ENCODE data around the gene TRIM28.
A peak's percentile ranks its signal among the peaks of the same experiment; 100 is the strongest.
"Not testable (repeated sequence)": the region's sequence is repeated elsewhere in the genome, so short reads cannot be mapped to it uniquely, and the experiment has no call there.

Gene TRIM28

GRCh38 chr19:58561373-58562121 lies 17.7 kb downstream of the TRIM28 start:
- DNase-seq (ENCODE audit: low read depth in 2 of 2), result no peak

- no peak for DNase-seq (ENCODE audit: low read depth in 2 of 2)
Observed at GRCh38 chr19:58562122-58563033, 18.5 kb downstream of the TRIM28 start.

- no peak for DNase-seq (ENCODE audit: low read depth in 2 of 2)
Observed at GRCh38 chr19:58563034-58563573, 19.2 kb downstream of the TRIM28 start.

GRCh38 chr19:58563823-58564222 lies 20.0 kb downstream of the TRIM28 start:
- no peak for DNase-seq (ENCODE audit: low read depth in 2 of 2)

- DNase-seq (ENCODE audit: low read depth in 2 of 2), result no peak
Observed at GRCh38 chr19:58566989-58567388, 23.1 kb downstream of the TRIM28 start.

GRCh38 chr19:58568453-58569130 lies 24.7 kb downstream of the TRIM28 start:
- no peak for DNase-seq (ENCODE audit: low read depth in 2 of 2)

- no peak for DNase-seq (ENCODE audit: low read depth in 2 of 2)
Observed at GRCh38 chr19:58569191-58569942, 25.5 kb downstream of the TRIM28 start.

GRCh38 chr19:58569943-58570670 lies 26.2 kb downstream of the TRIM28 start:
- DNase-seq (ENCODE audit: low read depth in 2 of 2), result no peak

- DNase-seq (ENCODE audit: low read depth in 2 of 2), result no peak
Observed at GRCh38 chr19:58570770-58571574, 27.1 kb downstream of the TRIM28 start.

- DNase-seq (ENCODE audit: low read depth in 2 of 2), result no peak
Observed at GRCh38 chr19:58571575-58571947, 27.7 kb downstream of the TRIM28 start.

- no peak for DNase-seq (ENCODE audit: low read depth in 2 of 2)
Observed at GRCh38 chr19:58572026-58572817, 28.4 kb downstream of the TRIM28 start.

GRCh38 chr19:58572818-58573657 lies 29.2 kb downstream of the TRIM28 start, which contains the start of gene MZF1:
MZF1 (minus strand) TSS chr19:58573335; CDS start chr19:58571389, 1,946 bp downstream.
- peak; percentile 100 for DNase-seq (ENCODE audit: low read depth in 2 of 2)

GRCh38 chr19:58573658-58574164 lies 29.8 kb downstream of the TRIM28 start:
- no peak for DNase-seq (ENCODE audit: low read depth in 2 of 2)

- DNase-seq (ENCODE audit: low read depth in 2 of 2), result peak in 1 of 2 donors; percentile 72
Observed at GRCh38 chr19:58575183-58576041, 31.5 kb downstream of the TRIM28 start.

- DNase-seq (ENCODE audit: low read depth in 2 of 2), result not testable (repeated sequence)
Observed at GRCh38 chr19:58577581-58577980, 33.7 kb downstream of the TRIM28 start.

Measured in stimulated activated CD8-positive, alpha-beta memory T cell treated with anti-CD3 and anti-CD28 coated beads, Interleukin-7, amount 100 ng/mL, for 4 hours (primary cell).